Stimulated activated CD8-positive, alpha-beta memory T cell treated with anti-CD3 and anti-CD28 coated beads, Interleukin-7, amount 100 ng/mL, for 48 hours (primary cell): ENCODE results near the gene CACNA1C.

Experiments
- DNase-seq, 2 donors: peaks; one replicate each; pipeline ENCODE4 v3.0.0-alpha.2; 2020; ENCODE audit warnings: low read depth in 1 of 2; ENCODE audit errors: extremely low read depth in 1 of 2

The CACNA1C gene

GRCh38 chr12:2460051-2460670 lies 407.4 kb downstream of the CACNA1C start:
- DNase-seq, result no peak

GRCh38 chr12:2461046-2461445 lies 408.3 kb downstream of the CACNA1C start:
- DNase-seq, result no peak

- no peak for DNase-seq
These were observed 408.9 kb downstream of the CACNA1C start for GRCh38 chr12:2461645-2462044.

- no peak for DNase-seq
These were observed 409.3 kb downstream of the CACNA1C start for GRCh38 chr12:2462087-2462486.

GRCh38 chr12:2463719-2464118 lies 410.9 kb downstream of the CACNA1C start:
- no peak for DNase-seq

- DNase-seq, result no peak
These were observed 412.9 kb downstream of the CACNA1C start for GRCh38 chr12:2465681-2466080.

GRCh38 chr12:2466211-2466610 lies 413.4 kb downstream of the CACNA1C start:
- DNase-seq, result no peak

- DNase-seq, result no peak
These were observed 414.8 kb downstream of the CACNA1C start for GRCh38 chr12:2467447-2468195.

GRCh38 chr12:2475984-2476383 lies 423.2 kb downstream of the CACNA1C start:
- DNase-seq, result no peak

- peak in 1 of 2 donors; percentile 25 for DNase-seq
These were observed 424.4 kb downstream of the CACNA1C start for GRCh38 chr12:2477009-2477766.

- no peak for DNase-seq
These were observed 427.2 kb downstream of the CACNA1C start for GRCh38 chr12:2479851-2480535.

- no peak for DNase-seq
These were observed 428.6 kb downstream of the CACNA1C start for GRCh38 chr12:2481346-2481745.

- no peak for DNase-seq
These were observed 429.2 kb downstream of the CACNA1C start for GRCh38 chr12:2481951-2482350.

GRCh38 chr12:2482938-2483660 lies 430.3 kb downstream of the CACNA1C start:
- no peak for DNase-seq

- DNase-seq, result no peak
These were observed 430.9 kb downstream of the CACNA1C start for GRCh38 chr12:2483713-2484112.

- DNase-seq, result no peak
These were observed 431.5 kb downstream of the CACNA1C start for GRCh38 chr12:2484141-2484776.

GRCh38 chr12:2485681-2486080 lies 432.9 kb downstream of the CACNA1C start:
- no peak for DNase-seq

- no peak for DNase-seq
These were observed 434.0 kb downstream of the CACNA1C start for GRCh38 chr12:2486796-2487195.

- no peak for DNase-seq
These were observed 434.5 kb downstream of the CACNA1C start for GRCh38 chr12:2487278-2487677.

GRCh38 chr12:2488131-2488530 lies 435.3 kb downstream of the CACNA1C start:
- no peak for DNase-seq
